Hepatocyte (in vitro differentiated cells): ENCODE data around the gene CRELD2.

ENCODE experiments used
- EZH2phosphoT487 ChIP-seq: fragments of 200-600 bp; sonication (generic); IDR thresholded peaks from one replicate; pipeline ENCODE4 v1.6.1; 2018; ENCODE audit warnings: antibody characterized with exemption, mild to moderate bottlenecking, low read depth, moderate library complexity; ENCODE audit not compliant: unreplicated experiment, severe bottlenecking
- TF ChIP-seq, protein P1 (sequence below): fragments of 200-600 bp; sonication (generic); IDR thresholded peaks from 2 replicates; pipeline ENCODE4 v1.5.1; 2016; ENCODE audit warnings: antibody characterized with exemption, mild to moderate bottlenecking; ENCODE audit not compliant: poor library complexity

DNA sequence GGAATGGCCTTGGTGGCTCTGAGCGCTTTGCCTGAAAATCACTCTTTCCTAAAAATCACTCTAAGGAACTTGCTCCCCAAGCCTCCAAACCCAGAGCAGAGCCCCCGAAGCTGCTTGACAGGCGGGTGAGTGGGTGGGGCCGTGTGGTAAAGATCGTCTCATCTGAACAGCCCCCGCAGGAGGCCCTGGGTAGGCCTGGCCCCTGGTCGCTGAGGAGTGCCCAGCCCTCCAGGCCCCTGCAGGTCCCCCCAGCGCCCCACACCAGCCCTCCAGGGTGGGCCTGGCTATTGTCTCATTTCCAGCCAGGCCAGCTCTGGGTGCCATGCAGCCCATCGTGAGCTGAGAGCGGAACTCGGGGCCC is 25.0 kb downstream of the CRELD2 start:
- TF ChIP-seq, protein P1, sequence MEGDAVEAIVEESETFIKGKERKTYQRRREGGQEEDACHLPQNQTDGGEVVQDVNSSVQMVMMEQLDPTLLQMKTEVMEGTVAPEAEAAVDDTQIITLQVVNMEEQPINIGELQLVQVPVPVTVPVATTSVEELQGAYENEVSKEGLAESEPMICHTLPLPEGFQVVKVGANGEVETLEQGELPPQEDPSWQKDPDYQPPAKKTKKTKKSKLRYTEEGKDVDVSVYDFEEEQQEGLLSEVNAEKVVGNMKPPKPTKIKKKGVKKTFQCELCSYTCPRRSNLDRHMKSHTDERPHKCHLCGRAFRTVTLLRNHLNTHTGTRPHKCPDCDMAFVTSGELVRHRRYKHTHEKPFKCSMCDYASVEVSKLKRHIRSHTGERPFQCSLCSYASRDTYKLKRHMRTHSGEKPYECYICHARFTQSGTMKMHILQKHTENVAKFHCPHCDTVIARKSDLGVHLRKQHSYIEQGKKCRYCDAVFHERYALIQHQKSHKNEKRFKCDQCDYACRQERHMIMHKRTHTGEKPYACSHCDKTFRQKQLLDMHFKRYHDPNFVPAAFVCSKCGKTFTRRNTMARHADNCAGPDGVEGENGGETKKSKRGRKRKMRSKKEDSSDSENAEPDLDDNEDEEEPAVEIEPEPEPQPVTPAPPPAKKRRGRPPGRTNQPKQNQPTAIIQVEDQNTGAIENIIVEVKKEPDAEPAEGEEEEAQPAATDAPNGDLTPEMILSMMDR: no peak
- TF ChIP-seq EZH2phosphoT487: no peak
